Measurements from ENCODE around the gene PSME3.

The PSME3 gene, protein sequence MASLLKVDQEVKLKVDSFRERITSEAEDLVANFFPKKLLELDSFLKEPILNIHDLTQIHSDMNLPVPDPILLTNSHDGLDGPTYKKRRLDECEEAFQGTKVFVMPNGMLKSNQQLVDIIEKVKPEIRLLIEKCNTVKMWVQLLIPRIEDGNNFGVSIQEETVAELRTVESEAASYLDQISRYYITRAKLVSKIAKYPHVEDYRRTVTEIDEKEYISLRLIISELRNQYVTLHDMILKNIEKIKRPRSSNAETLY

GRCh38 chr17:42832934-42833766, at the start of gene PSME3:
Gene PSME3 (plus strand): TSS chr17:42833397. CDS start chr17:42833632, 235 bp downstream.
- peak; percentile 54 for DNase-seq (ENCODE audit: low read depth)
- peak within 1 kb of the TSS; percentile 74 for H3K4me3 ChIP-seq (ENCODE audit: low read depth, low read length)
- TF ChIP-seq CTCF (IDR thresholded peaks at IDR 0.05; ENCODE audit: control insufficient read depth, extremely low read depth, insufficient read depth): no peak

DNA sequence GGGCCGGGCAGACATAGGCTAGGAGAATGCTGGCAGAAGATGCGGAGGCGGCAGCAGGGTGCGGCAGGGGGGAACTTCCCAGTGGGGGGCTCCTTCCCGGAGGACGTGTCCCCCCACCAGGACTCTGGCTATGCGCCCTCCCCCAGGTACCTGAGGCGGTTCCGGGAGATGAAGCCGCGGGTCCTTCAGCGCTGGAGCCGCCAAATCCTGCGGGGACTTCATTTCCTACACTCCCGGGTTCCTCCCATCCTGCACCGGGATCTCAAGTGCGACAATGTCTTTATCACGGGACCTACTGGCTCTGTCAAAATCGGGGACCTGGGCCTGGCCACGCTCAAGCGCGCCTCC, 49.4 kb upstream of the PSME3 start:
- no peak for DNase-seq (ENCODE audit: low read depth)
- no peak for TF ChIP-seq CTCF (IDR thresholded peaks at IDR 0.05; ENCODE audit: control insufficient read depth, extremely low read depth, insufficient read depth)
- no peak overlapping the region for H3K4me3 ChIP-seq (ENCODE audit: low read depth, low read length)

DNA sequence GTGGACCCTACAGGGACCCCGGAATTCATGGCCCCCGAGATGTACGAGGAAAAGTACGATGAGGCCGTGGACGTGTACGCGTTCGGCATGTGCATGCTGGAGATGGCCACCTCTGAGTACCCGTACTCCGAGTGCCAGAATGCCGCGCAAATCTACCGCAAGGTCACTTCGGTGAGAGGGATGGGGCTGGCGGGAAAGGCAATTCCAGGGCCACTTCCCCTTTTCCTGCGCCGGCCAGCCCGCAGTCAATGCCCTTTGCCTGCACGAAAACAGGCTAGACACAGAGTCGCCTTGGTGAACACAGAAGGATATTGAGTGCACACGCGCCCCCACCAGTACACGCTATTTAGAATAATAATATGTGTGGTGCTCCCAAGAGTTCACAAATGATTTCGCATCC, 48.8 kb upstream of the PSME3 start:
- no peak for DNase-seq (ENCODE audit: low read depth)
- TF ChIP-seq CTCF (IDR thresholded peaks at IDR 0.05; ENCODE audit: control insufficient read depth, extremely low read depth, insufficient read depth): no peak
- no peak overlapping the region for H3K4me3 ChIP-seq (ENCODE audit: low read depth, low read length)

DNA sequence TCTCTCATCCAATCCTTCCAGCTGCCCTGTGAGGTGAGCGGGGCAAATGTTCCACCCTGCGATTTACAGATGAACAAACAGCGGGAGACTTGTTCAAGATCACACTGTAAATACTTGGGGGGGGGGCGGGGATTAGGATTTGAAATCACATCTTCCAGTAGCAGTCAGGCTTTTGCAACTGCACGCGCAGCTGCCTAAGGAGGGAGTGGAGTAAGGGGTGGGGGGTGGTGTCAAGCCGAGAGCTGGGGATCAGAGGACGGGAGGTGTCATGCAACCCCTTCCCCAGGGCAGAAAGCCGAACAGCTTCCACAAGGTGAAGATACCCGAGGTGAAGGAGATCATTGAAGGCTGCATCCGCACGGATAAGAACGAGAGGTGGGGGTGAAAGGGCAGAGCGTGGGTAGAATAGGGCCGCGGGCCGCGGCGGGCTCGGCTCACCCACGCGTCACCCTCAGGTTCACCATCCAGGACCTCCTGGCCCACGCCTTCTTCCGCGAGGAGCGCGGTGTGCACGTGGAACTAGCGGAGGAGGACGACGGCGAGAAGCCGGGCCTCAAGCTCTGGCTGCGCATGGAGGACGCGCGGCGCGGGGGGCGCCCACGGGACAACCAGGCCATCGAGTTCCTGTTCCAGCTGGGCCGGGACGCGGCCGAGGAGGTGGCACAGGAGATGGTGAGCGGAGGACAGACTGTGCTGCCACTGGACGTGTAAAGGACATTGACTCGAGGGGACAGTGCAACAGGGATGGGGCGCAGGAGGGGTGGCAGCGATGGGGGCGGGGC, 48.2 kb upstream of the PSME3 start:
- no peak for TF ChIP-seq CTCF (IDR thresholded peaks at IDR 0.05; ENCODE audit: control insufficient read depth, extremely low read depth, insufficient read depth)
- DNase-seq (ENCODE audit: low read depth): no peak
- H3K4me3 ChIP-seq (ENCODE audit: low read depth, low read length): no peak overlapping the region

DNA sequence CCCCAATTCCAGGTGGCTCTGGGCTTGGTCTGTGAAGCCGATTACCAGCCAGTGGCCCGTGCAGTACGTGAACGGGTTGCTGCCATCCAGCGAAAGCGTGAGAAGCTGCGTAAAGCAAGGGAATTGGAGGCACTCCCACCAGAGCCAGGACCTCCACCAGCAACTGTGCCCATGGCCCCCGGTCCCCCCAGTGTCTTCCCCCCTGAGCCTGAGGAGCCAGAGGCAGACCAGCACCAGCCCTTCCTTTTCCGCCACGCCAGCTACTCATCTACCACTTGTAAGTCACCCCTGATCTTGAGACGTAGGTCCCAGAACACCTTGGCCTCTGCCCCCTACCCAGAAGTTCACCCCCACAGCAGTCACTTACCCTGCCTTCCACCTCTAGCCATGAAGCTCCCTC, 45.9 kb upstream of the PSME3 start:
- H3K4me3 ChIP-seq (ENCODE audit: low read depth, low read length): no peak overlapping the region
- TF ChIP-seq CTCF (IDR thresholded peaks at IDR 0.05; ENCODE audit: control insufficient read depth, extremely low read depth, insufficient read depth): no peak
- DNase-seq (ENCODE audit: low read depth): no peak

DNA sequence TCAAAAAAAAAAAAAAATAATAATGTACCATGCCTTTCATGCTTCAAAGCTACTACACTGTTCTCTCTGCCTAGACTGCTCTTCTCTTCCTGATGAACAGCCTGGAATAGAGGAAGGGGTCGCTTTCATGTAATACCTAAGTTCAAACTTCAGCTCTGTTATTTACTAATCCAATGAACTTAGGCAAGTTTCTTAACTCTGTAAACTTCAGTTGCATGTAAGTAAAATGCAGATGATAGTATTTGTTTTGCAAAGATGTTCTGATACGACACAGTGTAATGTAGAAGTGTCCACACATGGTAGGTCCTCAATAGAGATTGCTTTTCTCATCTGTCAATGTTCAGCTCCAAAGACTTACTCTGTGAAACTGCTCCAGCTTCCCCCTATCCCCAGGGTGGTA, 41.2 kb upstream of the PSME3 start:
- no peak for DNase-seq (ENCODE audit: low read depth)
- no peak overlapping the region for H3K4me3 ChIP-seq (ENCODE audit: low read depth, low read length)
- no peak for TF ChIP-seq CTCF (IDR thresholded peaks at IDR 0.05; ENCODE audit: control insufficient read depth, extremely low read depth, insufficient read depth)
